Stimulated activated CD8-positive, alpha-beta memory T cell treated with anti-CD3 and anti-CD28 coated beads, Interleukin-2, amount 100 ng/mL, for 1 hour (primary cell): ENCODE data around the gene GSDMA.
A peak's percentile ranks its signal among the peaks of the same experiment; 100 is the strongest.

Experiments used
- DNase-seq, 2 donors: peaks; one replicate each; pipeline ENCODE4 v3.0.0-alpha.2; 2020; ENCODE audit warnings: low read depth in 2 of 2

Gene GSDMA, protein sequence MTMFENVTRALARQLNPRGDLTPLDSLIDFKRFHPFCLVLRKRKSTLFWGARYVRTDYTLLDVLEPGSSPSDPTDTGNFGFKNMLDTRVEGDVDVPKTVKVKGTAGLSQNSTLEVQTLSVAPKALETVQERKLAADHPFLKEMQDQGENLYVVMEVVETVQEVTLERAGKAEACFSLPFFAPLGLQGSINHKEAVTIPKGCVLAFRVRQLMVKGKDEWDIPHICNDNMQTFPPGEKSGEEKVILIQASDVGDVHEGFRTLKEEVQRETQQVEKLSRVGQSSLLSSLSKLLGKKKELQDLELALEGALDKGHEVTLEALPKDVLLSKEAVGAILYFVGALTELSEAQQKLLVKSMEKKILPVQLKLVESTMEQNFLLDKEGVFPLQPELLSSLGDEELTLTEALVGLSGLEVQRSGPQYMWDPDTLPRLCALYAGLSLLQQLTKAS

DNA sequence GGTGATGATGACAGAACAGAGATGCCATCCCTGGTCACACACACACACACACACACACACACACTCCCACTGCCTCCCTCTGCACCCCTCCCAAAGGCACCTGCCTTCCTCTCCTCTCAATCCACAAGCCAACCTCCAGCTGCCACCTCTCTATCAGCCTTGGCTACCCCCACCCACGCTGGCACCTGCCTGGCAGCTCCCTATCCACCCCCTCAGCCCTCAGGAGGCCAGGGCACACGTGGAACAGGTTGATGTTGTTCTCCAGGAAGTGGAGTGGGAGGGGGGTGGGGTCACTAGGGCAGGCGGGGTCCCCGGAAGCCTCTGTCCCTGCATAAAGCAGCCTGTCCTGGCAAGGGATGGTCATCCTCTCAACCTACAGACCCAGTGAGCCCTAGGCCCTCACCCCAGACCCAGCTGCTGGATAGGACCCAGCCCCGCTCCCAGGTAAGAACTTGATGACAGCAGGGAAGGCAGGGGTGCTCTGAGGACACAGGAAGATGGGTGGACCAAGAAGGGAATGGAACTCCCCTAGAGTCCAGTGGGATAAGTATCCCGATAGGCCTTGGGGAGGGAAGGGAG lies at the start of gene GSDMA:
TSS of gene GSDMA (plus strand) at position 363 of the 579 bp plus-strand sequence. CDS start 2,684 bp downstream, outside the sequence.
- no peak for DNase-seq

DNA sequence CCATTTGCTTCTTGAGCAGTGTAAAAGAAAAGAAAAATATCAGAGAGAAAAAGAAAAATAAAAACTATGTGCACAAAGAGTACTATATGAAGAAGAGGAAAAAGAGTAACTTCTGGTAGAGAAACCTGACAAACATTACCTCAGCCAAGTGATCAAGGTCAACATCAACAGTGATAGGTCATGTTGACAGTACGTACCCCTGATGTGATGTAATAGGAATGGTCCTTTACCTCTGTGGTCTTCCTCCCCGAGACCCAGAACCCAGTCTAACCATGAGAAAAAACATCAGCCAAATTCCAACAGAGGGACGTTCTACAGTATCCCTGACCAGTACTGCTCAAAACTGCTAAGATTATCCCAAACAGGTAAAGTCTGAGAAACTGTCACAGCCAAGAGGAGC lies 48.8 kb upstream of the GSDMA start:
- no peak for DNase-seq

DNA sequence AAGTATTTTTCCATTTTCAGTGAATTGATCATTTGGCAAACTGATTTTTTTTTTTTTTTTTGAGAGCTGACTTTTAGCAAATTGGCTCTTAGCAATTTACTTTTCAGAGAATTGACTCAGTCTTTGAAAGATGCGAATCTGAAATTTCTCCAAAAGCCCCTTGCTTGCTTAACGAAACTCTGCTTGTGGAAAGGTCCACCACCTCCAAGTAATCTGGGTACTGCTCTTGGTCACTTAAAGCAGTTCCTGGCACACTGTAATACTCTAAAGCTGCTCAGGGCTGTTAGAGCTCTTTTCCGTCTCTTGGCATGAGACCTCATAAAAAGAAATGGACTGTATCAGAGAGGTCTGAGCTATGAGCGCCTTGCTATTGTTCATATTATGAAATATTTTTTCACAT lies 47.2 kb upstream of the GSDMA start:
- DNase-seq: no peak

DNA sequence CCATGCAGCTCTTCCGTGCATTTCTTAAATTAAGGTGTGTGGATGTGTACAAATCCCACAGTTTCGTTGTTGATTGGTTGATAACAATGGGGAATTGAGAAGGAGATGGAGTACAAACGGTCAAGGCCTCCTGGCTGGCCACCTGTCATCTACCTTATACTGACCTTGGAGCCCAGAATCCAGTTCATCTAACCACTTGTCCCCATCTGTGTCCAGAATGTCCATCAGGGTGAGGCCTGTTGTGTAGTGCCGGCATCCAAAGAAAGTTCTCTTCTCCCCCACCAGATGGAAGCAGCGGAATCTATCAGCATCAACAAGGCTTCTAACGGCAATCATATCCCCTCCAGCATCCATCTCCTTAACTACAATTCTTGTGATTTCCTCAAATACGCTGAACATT lies 45.9 kb upstream of the GSDMA start:
- no peak for DNase-seq

DNA sequence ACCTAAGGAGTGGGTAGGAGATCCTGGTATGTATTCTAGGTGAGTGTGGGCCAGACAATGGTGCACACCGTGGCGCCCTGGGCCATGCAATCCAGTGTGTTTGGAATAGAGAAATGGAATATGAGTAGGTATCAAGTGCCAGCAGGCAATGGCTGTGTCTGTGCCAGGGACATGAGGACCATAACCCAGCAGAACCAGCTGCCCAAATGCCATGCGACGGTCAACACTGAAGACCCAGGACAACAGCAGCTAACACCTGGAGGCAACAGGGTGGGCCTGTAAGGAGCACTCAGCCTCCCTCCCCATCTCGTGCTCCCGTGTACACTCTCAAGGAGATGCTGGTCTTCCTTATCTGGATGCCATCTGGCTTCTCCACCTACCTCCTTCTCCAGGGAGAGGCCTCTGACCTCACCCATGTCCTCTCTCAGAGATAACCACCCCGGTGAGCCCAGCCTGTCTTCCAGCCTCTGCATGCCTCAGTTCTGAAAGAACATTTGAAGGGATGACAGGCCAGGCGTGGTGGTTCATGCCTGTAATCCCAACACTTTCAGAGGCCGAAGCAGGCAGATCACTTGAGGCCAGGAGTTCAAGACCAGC lies 43.6 kb upstream of the GSDMA start:
- DNase-seq: no peak

DNA sequence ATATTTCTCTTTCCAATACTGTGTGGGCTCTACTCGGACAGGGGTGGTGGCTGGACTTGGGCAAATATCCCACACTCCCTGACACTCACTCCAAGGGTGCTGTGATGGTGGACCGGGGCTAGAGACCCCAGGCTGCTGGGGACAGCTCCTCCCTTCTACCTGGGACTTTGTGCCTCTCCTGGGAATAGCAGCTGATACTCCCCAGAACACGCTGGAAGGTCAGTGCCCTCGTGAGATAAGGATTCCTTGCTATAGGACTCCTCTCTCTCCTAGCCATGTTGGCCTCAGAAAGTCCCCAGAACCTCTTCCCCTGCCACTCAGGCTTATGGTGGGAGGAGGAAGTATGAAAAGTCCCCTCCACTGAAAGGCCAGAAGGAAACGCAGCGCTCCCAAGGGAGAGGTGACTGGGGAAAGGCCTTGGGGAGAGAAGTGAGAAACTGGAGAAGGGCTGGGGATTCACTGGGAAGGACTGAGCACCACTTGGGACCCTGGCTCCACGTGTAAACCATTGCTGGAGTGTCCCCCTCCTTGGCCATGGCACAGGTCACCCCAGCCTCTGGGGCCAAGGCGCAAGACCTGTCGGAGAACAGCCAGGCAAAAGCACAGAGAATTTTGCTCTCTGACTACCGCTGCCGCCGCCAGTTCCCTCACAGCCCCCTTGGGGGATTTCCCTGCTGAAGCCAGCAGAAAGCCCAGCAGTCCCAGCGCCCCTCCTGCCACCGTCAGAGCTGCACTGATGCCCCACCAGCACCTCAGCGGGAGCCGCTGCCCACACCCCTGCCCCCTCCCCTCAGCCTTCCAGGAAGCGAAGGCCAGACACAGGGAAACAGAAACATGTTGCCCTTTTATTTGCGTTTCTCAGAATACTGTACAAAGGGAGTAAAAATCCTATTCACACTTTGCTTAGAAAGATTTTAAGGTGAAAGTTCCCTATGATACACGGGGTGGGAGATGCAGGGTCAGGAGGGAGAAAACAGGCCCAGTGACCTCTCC lies 42.3 kb upstream of the GSDMA start:
- DNase-seq: no peak

DNA sequence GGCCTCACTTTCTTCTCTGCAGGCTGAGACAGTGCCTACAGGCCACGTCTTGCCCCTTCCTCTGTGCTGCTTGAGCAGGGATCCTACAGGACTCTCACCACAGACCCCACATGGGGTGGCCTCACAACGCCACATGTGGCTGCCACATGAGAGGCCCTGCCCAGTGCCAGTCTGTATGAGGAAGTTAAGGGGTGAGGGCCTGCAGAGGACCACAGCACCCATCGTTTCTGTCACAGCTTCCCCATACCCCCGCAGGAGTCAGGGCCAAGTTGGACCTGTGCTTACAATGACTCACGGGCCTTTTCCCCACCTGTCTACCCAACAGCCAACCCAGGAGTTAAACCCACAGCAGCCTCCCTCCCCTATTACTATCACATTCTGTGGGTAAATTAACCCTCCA lies 41.5 kb upstream of the GSDMA start:
- DNase-seq: no peak

DNA sequence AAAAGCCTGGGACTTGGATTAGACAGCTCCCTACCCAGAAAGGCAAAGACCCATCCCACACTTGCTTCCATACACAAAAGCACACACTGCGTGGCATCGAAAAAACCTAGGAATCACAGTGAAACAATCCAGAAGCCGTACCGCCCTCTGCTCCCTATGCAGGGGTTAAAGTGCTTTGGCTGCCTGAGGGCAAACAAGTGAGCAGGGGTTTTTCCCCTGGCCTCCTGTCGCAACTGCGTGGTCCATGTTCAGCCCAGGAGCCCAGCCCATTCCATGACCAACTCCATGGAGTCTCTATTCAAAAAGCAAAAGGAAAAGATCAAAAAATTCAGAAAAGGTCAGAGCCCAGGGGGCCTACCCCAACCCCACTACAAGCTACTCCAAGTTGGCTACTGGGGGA lies 40.8 kb upstream of the GSDMA start:
- no peak for DNase-seq

DNA sequence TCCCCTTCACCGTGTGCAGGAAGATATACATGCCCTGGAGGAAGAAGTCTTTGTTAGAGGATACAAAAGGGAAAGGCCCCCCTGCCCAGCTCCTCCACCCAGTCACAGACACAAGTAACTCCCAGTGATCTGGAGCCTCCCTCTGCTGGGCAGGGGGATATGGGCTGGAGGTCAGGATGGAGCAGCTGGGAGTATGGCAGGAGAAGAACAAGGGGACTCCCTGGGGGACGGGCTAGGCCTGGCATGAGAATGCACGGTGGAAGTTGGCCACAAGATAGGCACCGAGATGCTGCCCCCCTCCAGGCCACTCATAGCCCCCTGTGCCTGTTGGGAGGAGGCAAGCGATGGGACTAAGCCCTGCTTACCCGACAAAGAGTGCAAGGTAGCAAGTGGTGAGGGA lies 39.6 kb upstream of the GSDMA start:
- no peak for DNase-seq

DNA sequence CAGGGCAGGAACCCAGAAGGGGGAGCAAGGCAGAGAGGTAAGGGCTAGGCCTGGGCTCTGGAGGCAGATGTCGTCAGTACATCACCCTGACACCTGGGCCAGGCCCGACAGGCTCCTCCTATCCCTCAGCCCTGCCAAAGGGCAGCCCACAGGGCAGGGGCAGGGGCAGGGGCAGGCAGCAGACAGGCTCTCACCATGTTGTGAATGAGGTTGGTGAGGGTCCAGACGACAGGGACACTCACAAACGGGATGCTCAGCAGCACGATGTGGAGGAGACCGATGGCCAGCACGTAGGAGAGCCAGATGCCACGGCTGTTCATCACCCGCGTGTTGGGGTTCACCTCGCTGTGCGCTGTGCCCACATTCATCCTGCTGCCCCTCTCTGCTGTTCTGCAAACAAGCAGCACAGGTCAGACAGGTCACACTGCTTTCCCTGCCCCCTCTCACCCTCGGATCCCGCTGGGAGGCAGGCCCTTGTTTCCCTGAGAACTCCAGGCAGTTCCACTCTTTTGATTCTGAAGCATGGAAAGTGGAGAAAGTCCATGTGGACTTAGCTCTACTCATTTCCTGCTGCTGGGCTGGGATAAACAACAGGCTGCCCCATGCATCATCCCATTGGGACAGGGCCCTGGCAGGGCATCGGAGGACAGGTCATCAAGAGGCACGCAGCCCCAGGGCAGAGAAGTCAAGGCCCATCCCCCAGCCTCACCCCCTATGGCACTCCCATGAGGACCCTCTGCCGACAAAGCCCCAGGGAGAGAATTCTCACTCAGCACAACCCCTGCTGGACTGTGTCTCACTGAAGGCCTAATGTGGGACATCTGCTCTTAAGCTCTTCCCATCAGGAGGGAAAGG lies 38.7 kb upstream of the GSDMA start:
- no peak for DNase-seq

DNA sequence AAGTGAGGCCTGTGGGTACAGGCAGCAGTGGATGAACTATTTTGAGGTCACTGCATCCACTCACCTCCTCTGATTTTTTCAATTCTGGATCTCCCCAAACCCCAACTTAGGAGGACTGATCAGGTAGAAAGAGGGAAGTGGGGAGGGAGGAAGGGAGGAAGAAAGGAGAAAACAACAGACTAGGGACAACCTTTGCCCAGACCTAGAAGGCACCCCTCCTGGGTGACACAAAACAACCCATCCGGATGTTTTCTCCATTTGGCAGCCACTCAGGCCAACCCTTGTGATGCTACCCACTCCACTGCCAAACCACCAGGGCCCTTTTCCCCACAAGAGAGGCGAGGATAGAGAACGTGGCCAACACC lies 38.1 kb upstream of the GSDMA start:
- no peak for DNase-seq

DNA sequence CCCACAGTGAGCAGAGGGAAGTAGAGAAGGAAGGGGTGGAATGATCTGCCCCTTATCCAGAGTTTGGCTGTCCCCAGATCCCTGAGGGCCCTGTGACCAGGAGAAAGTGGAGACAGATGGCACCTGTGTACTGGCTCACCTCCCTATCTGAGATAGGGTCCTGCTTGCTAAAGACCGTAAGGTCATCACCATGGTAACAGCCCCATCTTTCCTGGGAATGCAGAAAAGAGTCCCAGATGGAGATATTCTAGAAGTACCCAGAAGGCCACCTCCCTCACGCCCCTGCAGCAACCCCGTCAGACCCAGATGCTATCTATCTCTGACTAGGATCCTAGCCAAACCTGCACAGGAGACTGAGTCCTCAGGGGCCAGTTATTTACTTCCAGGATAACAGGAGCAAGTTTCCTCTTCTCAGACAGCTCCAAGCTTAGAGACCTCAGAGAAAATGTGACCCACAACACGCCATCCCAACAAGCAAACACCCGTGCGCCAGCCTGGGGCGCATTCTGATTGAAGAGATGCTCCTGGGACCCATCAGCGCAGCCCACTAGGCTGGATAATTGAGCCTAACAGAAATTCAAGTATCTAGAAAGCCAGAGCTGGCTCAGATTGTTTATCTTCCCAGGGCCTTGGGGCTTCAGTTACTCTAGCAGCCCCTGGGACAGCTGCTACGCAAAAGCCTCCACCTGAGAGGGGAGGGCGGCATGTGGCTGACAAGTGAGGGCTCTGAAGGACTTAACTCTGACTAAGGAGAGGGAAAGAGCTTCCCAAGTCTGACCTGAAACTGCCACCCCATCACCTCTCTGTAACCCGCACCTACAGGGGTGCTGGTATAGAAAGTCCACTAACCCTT lies 37.3 kb upstream of the GSDMA start:
- no peak for DNase-seq

DNA sequence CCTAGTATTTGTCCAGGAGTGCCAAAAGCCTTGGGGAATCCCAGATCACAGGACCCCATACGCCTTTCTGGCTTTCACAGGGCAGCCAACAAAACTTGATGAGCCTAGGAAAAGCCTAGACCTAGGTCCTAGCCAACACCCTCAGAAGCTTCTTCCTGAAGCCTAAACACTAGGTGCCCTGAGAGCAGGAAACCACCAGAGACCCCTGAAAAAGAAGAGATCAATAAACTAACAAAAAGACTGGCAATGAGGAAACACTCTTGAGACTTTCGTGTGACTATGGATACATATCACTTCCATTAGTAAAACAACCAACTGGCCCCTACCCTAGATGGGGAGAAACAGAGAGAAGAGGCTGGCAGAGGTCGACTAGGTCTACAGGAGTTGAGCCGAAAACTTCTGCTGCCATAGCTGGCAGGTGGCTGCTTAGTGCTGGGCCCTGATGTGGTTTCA lies 36.6 kb upstream of the GSDMA start:
- DNase-seq: no peak

DNA sequence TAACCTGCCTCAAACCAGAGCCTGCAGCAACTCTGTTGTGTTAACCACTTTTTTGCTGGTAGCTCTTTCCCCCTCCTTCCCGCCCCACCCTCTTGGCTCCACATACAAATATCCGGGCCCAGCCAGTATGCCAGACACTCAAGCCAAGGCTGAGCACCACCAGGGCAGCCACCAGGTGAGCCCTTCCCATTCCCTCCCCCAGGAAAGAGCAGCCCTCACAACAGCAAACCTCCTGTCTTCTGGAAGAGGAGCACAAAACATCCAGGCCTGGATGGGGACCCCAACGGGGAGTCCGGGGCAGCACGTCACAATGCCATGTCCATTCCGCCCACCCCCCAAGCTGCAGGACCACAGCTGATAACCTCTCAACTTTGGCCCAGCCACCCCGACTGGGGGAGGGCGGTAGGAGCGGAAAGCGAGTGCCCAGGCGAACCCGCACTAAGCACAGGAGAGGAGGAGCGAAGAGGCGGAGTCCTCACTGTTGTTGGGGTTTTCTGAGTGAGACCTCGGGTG lies 36.2 kb upstream of the GSDMA start:
- peak in 1 of 2 donors; percentile 36 for DNase-seq

DNA sequence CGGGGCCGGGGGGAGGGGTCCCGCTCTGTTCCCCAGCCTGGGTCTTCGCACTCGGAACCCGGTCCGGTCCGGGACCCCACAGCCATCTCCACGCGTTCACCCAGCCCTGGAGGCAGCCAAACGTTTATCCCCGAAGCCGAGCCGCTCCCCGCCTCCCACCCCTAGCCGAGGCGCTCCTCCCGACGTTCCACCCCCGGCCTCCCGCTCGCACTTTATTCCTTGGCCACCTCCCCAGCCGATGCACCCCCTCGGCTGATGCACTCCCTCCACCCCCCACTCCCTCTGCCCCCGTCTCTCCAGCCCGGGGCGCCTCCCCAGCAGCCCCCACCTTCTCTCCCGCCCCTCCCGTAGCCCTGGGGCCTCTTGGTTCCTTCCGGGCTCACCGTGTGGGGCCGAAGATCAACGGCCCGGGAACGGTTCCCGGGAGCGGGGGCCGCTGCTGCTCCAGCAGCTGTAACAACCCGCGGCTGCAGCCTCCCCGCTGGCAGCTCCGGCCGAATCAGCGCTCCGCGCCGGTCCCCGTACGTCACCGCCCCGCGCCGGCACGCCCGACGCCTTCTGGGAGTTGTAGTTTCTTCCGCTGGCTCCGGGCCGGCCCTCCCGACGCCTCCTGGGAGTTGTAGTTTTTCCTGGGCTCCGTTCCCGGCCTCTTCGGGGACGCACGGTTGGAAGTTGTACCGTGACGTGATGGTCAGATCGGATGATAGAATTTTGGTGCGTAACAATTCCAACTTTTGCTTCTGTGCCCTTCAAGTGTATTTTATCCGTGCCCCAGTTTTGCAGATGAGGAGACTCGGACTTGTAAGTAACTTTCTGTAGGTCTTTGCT lies 35.5 kb upstream of the GSDMA start, which contains the start of the genes LRRC3C and ORMDL3:
TSS of gene LRRC3C (plus strand) at position 632 of the 828 bp plus-strand sequence. CDS start 13,792 bp downstream, outside the sequence.
TSS of gene ORMDL3 (minus strand) at position 501 of the 828 bp plus-strand sequence. CDS start 3,398 bp downstream, outside the sequence.
- DNase-seq: peak; percentile 79 to 82

DNA sequence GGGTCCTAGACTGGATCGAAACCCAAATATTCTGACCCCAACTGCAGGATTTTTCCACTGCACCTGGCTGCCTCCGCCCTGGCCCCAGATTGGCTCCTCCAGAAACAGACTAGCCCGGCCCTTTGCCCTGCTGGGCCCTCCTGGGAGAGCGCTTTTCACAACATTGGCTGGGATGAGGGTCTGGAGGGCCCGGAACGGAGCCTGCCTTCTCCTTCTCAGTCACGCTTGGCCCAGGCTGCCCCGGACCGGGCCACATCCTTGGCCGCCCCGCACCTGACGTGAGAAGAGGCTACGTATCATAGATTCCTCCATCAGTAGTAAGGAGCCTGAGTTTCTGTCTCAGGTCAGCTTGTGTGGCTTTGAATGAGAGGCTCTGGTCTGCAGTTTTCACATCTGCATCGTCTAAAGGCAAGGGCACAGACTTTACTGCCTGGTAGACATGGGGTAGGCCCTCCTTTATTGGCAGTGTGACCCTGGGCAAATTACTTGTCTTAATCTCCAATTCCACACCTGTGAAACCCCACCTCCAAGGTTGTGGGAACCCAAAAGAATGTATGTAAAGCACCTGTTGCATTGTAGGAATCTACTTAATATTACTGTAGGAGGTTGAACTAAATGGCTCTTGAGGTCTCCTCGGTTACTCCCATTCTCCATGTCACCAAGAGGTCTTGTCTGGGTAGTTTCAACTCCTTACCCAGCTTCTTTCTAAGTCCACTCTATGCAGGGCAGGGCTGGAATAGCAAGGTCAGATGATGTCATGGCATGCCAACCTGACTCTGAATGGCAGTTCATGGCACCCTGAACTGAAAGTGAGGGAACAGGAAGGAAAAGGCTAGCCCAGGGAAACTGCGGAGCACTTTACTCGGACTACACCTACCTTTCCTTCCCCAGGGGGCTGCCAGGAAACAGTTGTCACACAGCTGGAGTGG lies 34.6 kb upstream of the GSDMA start:
- no peak for DNase-seq
